Activated naive CD8-positive, alpha-beta T cell treated with anti-CD3 and anti-CD28 coated beads for 36 hours (primary cell): ENCODE results near the gene GATAD2A. TPM values are rescaled to one million over a fixed set of nuclear protein-coding genes. Genes with fewer than 3 reads are reported as not detected.
A peak's percentile ranks its signal among the peaks of the same experiment; 100 is the strongest.

Source experiments
- DNase-seq: peaks from one replicate; pipeline ENCODE4 v3.0.0; 2021
- H3K27ac Mint-ChIP-seq: one replicate; pipeline ENCODE4 v1.8.0; 2022; ENCODE audit warnings: mild to moderate bottlenecking, moderate library complexity, mixed read lengths
- H3K27me3 Mint-ChIP-seq: one replicate; pipeline ENCODE4 v1.8.0; 2022; ENCODE audit warnings: mild to moderate bottlenecking, mixed read lengths
- H3K36me3 Mint-ChIP-seq: one replicate; pipeline ENCODE4 v1.8.0; 2021; ENCODE audit warnings: mild to moderate bottlenecking, mixed read lengths
- H3K4me1 Mint-ChIP-seq: one replicate; pipeline ENCODE4 v1.8.0; 2021; ENCODE audit warnings: mixed read lengths
- H3K4me3 Mint-ChIP-seq: one replicate; pipeline ENCODE4 v1.8.0; 2022; ENCODE audit warnings: mild to moderate bottlenecking, moderate library complexity, mixed read lengths
- H3K9me3 Mint-ChIP-seq: one replicate; pipeline ENCODE4 v1.8.0; 2022; ENCODE audit warnings: mixed read lengths
- total RNA-seq, 2 experiments: library from RNA; stranded (reverse); gene quantifications; one replicate each; pipeline ENCODE4 v1.2.3, GENCODE V29; 2021

GATAD2A gene
- total RNA-seq, 2 experiments from 2014 or later: 196 to 202 TPM

- DNase-seq: no peak
- Mint-ChIP-seq H3K36me3 (peaks cover 3% of the 10 kb centered on the region), H3K27ac (no peak overlapping the region), H3K27me3 (peaks cover 8% of the 10 kb centered on the region), H3K9me3 (no peaks in the 10 kb centered on the region), H3K4me3 (no peak overlapping the region), H3K4me1 (peaks cover 13% of the 10 kb centered on the region)
These were observed 128.4 kb downstream of the GATAD2A start for GRCh38 chr19:19533841-19534240.

- H3K9me3 Mint-ChIP-seq: no peaks in the 10 kb centered on the region
- H3K27me3 Mint-ChIP-seq: peaks cover 11% of the 10 kb centered on the region
- H3K36me3 Mint-ChIP-seq: peaks cover 3% of the 10 kb centered on the region
- H3K4me3 Mint-ChIP-seq: no peak overlapping the region
- H3K27ac Mint-ChIP-seq: no peak overlapping the region
- H3K4me1 Mint-ChIP-seq: peaks cover 13% of the 10 kb centered on the region
- no peak for DNase-seq
These were observed 129.2 kb downstream of the GATAD2A start for GRCh38 chr19:19534556-19535265.

DNA sequence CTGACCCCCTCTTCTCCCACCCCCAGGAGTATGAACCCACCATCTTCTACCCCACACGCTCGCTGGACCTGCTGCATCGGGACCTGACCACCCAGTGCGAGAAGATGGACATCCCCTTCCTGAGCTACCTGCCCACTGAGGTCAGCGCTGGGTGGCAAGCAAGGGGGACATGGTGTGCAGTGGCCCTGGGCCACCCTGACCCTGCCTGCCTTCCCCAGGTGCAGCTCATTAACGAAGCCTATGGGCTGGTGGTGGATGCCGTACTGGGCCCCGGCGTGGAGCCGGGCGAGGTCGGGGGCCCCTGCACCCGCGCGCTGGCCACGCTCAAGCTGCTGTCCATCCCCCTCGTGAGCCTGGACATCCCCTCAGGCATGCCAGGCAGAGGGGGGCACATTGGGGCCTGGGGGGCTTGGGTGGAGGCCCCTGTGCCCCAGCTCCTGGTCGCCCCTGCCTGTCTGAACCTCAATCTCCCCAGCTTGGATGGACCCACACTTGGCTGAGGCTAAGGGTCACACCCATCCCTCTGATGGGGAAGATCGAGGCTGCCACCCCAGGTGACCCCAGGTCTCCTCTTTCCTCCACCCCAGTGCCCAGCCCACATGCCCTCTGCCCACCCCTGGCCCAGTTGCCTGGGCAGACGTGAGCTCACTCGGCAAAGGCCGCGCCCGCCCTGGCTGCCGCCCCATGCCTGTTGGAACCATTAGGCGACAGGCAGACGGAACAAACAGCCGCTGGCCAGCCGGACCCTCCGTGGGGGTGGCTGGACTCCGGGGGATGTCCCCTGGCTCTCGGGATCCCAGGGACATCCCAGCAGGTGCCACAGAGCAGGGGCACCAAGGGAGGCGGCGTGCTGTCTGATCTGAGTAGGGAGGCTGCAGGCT, 130.1 kb downstream of the GATAD2A start:
- H3K4me3 Mint-ChIP-seq: no peak overlapping the region
- H3K4me1 Mint-ChIP-seq: peaks cover 12% of the 10 kb centered on the region
- DNase-seq: no peak
- no peak overlapping the region for H3K27ac Mint-ChIP-seq
- peaks cover 11% of the 10 kb centered on the region for H3K27me3 Mint-ChIP-seq
- peaks cover 3% of the 10 kb centered on the region for H3K36me3 Mint-ChIP-seq
- no peaks in the 10 kb centered on the region for H3K9me3 Mint-ChIP-seq

DNA sequence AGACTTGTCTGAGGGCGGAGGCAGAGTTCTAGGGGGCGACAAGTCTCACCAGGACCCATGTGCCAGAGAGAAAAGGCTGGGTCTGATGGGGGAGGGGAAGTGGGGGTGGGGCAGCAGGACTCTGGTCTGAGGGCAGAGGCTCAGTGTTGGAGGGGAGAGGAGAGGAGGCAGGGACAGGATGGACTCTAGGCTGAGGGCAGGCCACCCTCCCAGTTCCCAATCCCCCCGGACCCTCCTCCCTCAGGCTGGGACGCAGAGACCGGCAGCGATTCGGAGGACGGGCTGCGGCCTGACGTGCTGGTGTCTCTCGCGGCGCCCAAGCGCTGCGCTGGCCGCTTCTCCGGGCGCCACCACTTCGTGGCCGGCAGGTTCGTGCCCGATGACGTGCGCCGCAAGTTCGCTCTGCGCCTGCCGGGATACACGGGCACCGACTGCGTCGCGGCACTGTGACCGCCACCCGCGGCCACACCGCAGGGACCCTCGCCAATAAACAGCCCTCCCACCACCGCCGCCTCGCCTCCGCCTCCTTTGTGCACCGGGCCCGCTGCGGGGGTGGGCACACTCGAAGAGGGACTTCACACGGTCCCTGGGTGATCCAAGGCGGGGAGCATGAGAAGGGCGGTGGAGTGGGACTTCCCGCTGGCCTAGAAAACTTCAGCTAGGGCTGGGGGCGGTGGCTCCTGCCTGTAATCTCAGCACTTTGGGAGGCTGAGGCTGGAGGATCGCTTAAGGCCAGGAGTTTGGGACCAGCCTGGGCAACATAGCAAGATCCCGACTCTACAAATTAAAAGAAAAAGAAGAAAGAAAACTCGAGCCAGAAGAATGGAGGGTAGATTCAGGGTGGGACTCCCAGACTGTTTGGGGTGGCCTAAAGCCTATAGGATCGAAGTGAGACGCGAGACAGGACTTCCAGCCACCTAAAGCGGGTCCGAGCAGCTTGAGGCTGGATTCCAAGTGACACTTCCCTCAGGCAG, 131.9 kb downstream of the GATAD2A start:
- Mint-ChIP-seq H3K4me1 (peaks cover 17% of the 10 kb centered on the region), H3K4me3 (no peak overlapping the region), H3K36me3 (no peaks in the 10 kb centered on the region), H3K9me3 (no peaks in the 10 kb centered on the region), H3K27me3 (peaks cover 15% of the 10 kb centered on the region), H3K27ac (peak overlapping the region; percentile 29)
- DNase-seq: no peak

- DNase-seq: peak; percentile 50
- Mint-ChIP-seq H3K4me1 (peaks cover 17% of the 10 kb centered on the region), H3K36me3 (no peaks in the 10 kb centered on the region), H3K4me3 (no peak within 1 kb of the TSS), H3K27ac (peak within 1 kb of the TSS; percentile 29), H3K9me3 (no peaks in the 10 kb centered on the region), H3K27me3 (peaks cover 15% of the 10 kb centered on the region)
These were observed 132.7 kb downstream of the GATAD2A start, which contains the start of gene CILP2 for GRCh38 chr19:19538061-19538784. Gene CILP2 (plus strand): TSS chr19:19538265. CDS start chr19:19538350, 85 bp downstream.

- no peaks in the 10 kb centered on the region for H3K36me3 Mint-ChIP-seq
- H3K27ac Mint-ChIP-seq: no peak overlapping the region
- DNase-seq: no peak
- H3K4me1 Mint-ChIP-seq: peaks cover 17% of the 10 kb centered on the region
- H3K9me3 Mint-ChIP-seq: no peaks in the 10 kb centered on the region
- no peak overlapping the region for H3K4me3 Mint-ChIP-seq
- H3K27me3 Mint-ChIP-seq: peaks cover 15% of the 10 kb centered on the region
These were observed 133.3 kb downstream of the GATAD2A start for GRCh38 chr19:19538785-19539166.

GRCh38 chr19:19539698-19540063, 134.2 kb downstream of the GATAD2A start:
- no peak for DNase-seq
- Mint-ChIP-seq H3K4me3 (no peak overlapping the region), H3K27me3 (peaks cover 15% of the 10 kb centered on the region), H3K4me1 (peaks cover 15% of the 10 kb centered on the region), H3K27ac (no peak overlapping the region), H3K9me3 (no peaks in the 10 kb centered on the region), H3K36me3 (no peaks in the 10 kb centered on the region)

DNA sequence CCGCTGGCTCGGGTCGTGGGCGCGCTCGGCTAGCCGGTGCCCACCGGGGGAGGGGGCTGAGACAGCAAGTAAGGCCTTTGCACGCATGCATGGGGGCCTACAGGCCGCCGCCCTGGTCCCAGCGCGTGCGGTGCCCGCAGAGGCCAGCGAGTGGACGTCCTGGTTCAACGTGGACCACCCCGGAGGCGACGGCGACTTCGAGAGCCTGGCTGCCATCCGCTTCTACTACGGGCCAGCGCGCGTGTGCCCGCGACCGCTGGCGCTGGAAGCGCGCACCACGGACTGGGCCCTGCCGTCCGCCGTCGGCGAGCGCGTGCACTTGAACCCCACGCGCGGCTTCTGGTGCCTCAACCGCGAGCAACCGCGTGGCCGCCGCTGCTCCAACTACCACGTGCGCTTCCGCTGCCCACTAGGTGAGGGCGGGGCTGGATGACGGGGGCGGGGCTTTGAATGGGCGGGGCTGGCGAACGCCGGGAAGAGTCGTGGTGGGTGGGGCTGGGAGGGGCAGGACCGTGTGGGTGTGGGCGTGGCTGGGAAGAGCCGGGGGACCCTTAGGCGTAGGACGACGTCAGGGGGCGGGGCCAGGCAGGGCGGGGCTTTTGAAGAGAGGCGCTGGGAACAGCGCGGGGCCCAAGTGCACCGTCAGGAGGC, 134.7 kb downstream of the GATAD2A start:
- Mint-ChIP-seq H3K9me3 (no peaks in the 10 kb centered on the region), H3K27me3 (peaks cover 15% of the 10 kb centered on the region), H3K4me1 (peaks cover 15% of the 10 kb centered on the region), H3K36me3 (no peaks in the 10 kb centered on the region), H3K4me3 (peak overlapping the region; percentile 67), H3K27ac (no peak overlapping the region)
- peak; percentile 77 for DNase-seq

GRCh38 chr19:19540715-19541515, 135.4 kb downstream of the GATAD2A start:
- peak overlapping the region; percentile 67 for H3K4me3 Mint-ChIP-seq
- peaks cover 15% of the 10 kb centered on the region for H3K4me1 Mint-ChIP-seq
- no peaks in the 10 kb centered on the region for H3K36me3 Mint-ChIP-seq
- H3K27me3 Mint-ChIP-seq: peaks cover 15% of the 10 kb centered on the region
- DNase-seq: peak; percentile 79
- H3K27ac Mint-ChIP-seq: no peak overlapping the region
- H3K9me3 Mint-ChIP-seq: no peaks in the 10 kb centered on the region

DNA sequence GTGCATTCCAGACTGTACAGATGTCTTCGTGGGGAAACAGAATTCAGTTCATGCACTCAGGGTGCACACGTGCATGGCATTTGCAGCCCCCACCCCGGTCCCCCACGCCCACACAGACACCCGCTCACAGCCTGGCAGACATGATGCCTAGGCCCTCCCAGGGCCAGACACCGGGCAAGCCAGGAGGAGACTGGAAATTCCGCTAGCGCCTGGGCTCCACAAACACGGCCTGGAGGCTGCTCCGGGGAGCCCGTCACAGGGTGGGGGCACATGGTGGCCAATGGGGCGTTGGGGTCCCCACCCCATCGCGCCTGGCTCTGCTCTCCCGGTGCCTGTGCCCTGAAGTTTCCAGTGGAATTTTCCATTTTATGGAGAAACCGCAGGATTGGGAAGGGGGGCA, 136.1 kb downstream of the GATAD2A start:
- no peak for DNase-seq
- H3K27me3 Mint-ChIP-seq: peaks cover 14% of the 10 kb centered on the region
- H3K36me3 Mint-ChIP-seq: no peaks in the 10 kb centered on the region
- no peaks in the 10 kb centered on the region for H3K9me3 Mint-ChIP-seq
- no peak overlapping the region for H3K27ac Mint-ChIP-seq
- peak overlapping the region; percentile 37 for H3K4me3 Mint-ChIP-seq
- H3K4me1 Mint-ChIP-seq: peaks cover 15% of the 10 kb centered on the region

DNA sequence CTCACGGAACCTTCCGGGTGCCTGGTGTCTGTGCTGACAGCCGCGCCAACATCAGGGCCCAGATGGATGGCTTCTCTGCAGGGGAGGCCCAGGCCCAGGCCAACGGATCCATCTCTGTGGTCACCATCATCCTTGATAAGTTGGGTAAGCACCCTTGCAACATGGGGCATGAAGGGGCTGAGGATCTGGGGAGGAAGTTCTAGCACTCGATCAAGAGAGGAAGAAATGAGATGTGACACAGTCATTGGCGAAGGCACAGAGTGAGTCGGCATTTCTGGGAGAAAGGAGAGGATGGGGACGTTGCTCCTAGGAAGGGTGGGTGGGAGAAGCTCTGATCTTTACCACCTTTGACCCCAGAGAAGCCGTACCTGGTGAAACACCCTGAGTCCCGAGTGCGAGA, 137.0 kb downstream of the GATAD2A start:
- H3K4me3 Mint-ChIP-seq: no peak overlapping the region
- H3K27me3 Mint-ChIP-seq: peaks cover 11% of the 10 kb centered on the region
- DNase-seq: no peak
- H3K27ac Mint-ChIP-seq: no peak overlapping the region
- H3K36me3 Mint-ChIP-seq: no peaks in the 10 kb centered on the region
- peaks cover 15% of the 10 kb centered on the region for H3K4me1 Mint-ChIP-seq
- H3K9me3 Mint-ChIP-seq: no peaks in the 10 kb centered on the region

DNA sequence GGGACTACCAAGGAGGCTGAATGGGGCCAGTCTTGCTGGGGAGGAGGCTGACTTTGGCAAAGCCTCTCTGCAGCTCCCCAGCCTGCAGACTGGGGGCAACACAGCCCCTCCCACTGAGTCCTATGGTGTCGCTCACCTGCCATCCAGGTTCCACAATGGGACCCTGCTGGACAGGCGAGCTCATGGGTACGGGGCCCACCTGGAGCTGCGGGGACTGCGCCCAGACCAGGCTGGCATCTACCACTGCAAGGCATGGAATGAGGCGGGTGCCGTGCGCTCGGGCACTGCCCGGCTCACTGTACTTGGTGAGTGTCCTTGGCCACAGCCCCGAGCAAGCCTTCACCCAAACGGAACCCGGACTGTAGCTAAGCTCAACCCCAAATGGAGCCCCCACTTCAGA, 137.6 kb downstream of the GATAD2A start:
- no peak overlapping the region for H3K4me3 Mint-ChIP-seq
- H3K9me3 Mint-ChIP-seq: no peaks in the 10 kb centered on the region
- DNase-seq: no peak
- peaks cover 15% of the 10 kb centered on the region for H3K4me1 Mint-ChIP-seq
- no peaks in the 10 kb centered on the region for H3K36me3 Mint-ChIP-seq
- H3K27ac Mint-ChIP-seq: no peak overlapping the region
- H3K27me3 Mint-ChIP-seq: peaks cover 11% of the 10 kb centered on the region

DNA sequence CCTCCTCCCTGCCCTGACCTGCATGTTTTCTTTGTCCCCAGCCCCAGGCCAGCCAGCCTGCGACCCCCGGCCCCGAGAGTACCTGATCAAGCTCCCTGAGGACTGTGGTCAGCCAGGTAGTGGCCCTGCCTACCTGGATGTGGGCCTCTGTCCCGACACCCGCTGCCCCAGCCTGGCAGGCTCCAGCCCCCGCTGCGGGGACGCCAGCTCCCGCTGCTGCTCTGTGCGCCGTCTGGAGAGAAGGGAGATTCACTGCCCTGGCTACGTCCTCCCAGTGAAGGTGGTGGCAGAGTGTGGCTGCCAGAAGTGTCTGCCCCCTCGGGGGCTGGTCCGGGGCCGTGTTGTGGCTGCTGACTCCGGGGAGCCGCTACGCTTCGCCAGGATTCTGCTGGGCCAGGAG, 138.2 kb downstream of the GATAD2A start:
- H3K4me3 Mint-ChIP-seq: no peak overlapping the region
- no peak overlapping the region for H3K27ac Mint-ChIP-seq
- H3K36me3 Mint-ChIP-seq: no peaks in the 10 kb centered on the region
- H3K27me3 Mint-ChIP-seq: peaks cover 9% of the 10 kb centered on the region
- no peak for DNase-seq
- peaks cover 13% of the 10 kb centered on the region for H3K4me1 Mint-ChIP-seq
- H3K9me3 Mint-ChIP-seq: no peaks in the 10 kb centered on the region
